Duodenal mucosa (tissue), 2 donors: ENCODE measurements around the gene LSP1.
"Not testable (repeated sequence)": the region's sequence is repeated elsewhere in the genome, so short reads cannot be mapped to it uniquely, and the experiment has no call there.

Source experiments
- H3K27ac ChIP-seq: one replicate; pipeline ENCODE4 v1.7.0; 2013; ENCODE audit warnings: low read depth, low read length
- H3K27me3 ChIP-seq, 2 donors: one replicate each; pipeline ENCODE4 v1.7.0; 2013; ENCODE audit warnings: low read length in 2 of 2, control low read depth in 1 of 2; ENCODE audit not compliant: insufficient read depth in 2 of 2, control insufficient read depth in 1 of 2
- H3K36me3 ChIP-seq, 2 donors: one replicate each; pipeline ENCODE4 v1.7.0; 2013; ENCODE audit warnings: low read length in 2 of 2, control low read depth in 1 of 2; ENCODE audit not compliant: insufficient read depth in 2 of 2, control insufficient read depth in 1 of 2
- H3K4me1 ChIP-seq, 2 donors: one replicate each; pipeline ENCODE4 v1.7.0; 2013; ENCODE audit warnings: low read length in 2 of 2, control low read depth in 1 of 2; ENCODE audit not compliant: insufficient read depth in 2 of 2, control insufficient read depth in 1 of 2
- H3K4me3 ChIP-seq, 2 donors: one replicate each; pipeline ENCODE4 v1.7.0; 2013; ENCODE audit warnings: low read length in 2 of 2, low read depth in 1 of 2
- H3K9ac ChIP-seq, 2 donors: one replicate each; pipeline ENCODE4 v1.7.0; 2013; ENCODE audit warnings: low read length in 2 of 2, low read depth in 1 of 2
- H3K9me3 ChIP-seq, 2 donors: one replicate each; pipeline ENCODE4 v1.7.0; 2013; ENCODE audit warnings: low read length in 2 of 2, control low read depth in 1 of 2; ENCODE audit not compliant: control insufficient read depth in 1 of 2

Gene LSP1

DNA sequence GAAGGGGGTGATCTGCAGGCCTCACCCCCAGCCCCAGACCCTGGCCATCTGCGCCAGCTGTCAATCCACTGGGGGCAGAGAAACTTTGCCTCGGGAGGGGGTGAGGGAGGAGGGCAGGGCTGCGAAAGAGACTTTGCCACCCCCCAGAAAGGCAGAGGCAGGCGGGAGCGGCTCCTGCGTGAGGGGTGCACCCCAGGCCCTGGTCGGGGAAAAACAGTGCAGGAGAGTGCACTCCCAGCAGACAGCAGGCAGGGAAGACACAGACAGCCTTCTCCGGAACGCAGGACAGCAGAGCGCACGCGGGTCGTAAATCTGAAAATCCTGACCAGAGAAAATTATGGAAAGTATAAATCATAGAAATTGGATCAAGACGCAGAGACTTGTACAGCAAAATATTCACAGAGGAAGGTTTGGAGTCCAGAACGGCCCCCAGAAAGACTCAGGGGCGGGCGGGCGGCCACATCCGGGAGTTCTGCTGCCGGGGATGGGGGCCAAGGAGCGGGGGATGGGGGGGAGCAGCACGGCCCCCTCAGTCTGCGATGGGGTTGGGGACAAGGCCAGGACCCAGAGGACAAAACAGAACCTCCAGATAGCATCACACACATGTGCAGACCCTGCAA, 86.2 kb downstream of the LSP1 start:
- Histone ChIP-seq H3K9me3 (no peaks in the 10 kb centered on the region), H3K27me3 (no peaks in the 10 kb centered on the region), H3K4me3 (no peak overlapping the region), H3K9ac (no peak overlapping the region), H3K4me1 (no peaks in the 10 kb centered on the region), H3K27ac (no peak overlapping the region), H3K36me3 (no peaks in the 10 kb centered on the region)

DNA sequence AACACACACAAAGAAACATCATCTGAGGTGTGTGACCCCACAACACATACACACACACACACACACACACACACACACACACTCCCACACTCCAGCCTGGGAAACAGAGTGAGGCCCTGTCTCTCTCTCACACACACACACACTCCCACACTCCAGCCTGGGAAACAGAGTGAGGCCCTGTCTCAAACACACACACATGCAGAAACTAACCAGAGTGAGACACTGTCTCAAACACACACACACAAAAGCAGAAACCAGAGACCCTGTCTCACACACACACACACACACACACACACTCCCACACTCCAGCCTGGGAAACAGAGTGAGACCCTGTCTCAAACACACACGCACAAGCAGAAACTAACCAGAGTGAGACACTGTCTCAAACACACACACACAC, 86.9 kb downstream of the LSP1 start:
- H3K4me3 ChIP-seq, H3K9me3 ChIP-seq, H3K27me3 ChIP-seq, H3K4me1 ChIP-seq, H3K9ac ChIP-seq, H3K36me3 ChIP-seq, H3K27ac ChIP-seq: not testable (repeated sequence)
